AG08396 (cell line): ENCODE data around the gene LRP1.

Experiments
- DNase-seq: peaks from one replicate; pipeline ENCODE4 v3.0.0; 2012; ENCODE audit warnings: low spot score, mixed read lengths

The LRP1 gene

DNA sequence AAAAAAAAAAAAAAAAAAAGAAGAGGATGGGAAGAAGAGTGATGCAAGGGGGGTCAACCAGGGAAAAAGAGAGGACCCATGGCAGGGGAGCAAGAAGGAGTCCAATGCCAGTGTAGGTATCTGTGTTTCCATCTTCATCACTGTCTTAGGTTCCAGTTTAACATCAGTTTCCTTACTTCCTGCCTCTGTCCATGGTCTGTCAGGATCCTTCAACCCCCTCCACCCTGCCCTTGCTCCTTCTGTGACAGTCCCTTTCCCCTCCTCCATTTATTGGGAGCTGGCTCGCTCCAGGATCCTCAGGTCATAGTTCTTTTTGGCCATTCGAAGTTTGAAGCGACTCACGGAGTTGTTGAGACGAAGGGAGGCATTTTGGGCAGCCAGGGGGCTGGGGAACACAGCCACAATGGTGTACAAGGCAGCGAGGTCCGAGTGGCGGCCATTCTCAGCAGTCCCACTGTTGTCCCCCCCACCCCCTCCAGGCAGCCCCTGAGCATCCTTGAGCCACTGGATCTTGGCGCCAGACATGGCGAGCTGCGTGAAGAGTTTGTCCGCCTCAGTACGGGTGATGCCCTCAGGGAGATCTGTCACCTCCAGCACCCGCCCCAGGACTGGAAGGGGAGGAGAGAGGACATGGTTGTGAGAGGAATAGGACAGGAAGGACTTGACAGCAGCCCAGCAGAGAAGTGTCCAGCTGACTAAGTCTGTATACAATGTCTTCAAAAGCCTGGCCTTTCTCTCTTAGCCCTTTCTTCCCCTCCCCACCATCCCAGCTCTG, 126.4 kb downstream of the LRP1 start:
- no peak for DNase-seq

DNA sequence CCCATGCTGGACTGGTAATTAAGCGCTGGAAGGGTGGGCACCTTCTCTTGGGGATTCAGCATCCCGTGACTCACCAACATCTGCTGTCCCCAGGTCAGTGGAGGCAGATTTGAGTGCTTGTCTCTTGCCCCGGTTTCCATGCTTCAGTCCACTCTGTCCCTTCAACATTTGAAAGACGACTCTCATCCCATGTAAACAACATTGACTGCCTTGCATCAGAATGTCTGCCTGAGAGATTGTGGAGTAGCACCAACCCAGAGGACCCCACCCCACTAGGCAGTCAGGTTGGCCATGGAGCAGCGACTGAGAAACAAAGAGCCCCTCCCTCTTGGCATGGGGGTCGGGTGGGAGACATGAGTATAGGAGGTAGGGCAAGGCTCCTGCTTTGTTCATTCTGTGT, 127.6 kb downstream of the LRP1 start:
- DNase-seq, result no peak

DNA sequence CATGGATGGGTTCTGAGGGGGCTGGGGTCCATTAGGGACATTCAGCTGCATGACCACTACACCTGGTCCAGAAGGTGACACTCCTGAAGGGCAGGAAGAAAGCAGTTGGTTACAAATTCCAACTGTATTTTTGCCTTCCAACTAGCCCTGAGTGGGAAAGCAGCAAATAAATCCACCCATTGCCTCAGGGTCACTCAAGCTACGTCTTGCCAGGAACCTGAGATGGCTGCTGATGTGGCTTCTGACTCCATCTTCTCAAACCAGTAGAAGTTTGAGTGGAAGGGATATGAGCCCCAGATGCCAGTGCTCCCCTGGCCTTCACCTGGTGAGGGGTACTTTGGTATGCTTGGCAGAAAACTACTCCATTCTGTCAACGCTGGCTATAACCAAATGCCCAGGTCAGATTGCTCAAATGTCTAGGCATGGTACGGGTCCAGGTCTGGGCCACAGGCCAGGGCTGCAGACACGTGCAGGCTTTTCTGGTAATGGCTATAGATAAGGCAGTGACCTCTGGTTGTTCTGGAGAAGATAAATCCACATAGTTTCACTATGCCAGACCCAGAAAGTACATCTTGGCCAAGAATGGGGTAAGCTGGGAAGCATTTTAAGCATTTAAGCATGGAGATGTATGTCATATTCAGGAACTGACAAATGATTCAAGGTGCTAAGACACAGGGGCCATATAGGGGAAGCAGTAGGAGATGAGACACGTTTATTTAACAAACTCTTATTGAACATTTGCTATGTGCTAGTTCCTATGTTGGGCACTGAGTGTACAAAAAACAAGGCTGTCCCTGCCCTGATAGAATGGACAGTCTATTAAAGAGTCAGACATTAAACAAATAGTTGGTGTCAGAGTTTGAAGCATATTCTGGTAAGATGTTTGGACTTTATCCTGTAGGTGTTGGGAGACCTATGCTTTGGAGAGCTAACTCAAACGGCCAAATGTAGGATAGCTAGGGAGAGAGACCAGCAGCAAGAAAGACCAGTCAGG, 131.0 kb downstream of the LRP1 start:
- no peak for DNase-seq

DNA sequence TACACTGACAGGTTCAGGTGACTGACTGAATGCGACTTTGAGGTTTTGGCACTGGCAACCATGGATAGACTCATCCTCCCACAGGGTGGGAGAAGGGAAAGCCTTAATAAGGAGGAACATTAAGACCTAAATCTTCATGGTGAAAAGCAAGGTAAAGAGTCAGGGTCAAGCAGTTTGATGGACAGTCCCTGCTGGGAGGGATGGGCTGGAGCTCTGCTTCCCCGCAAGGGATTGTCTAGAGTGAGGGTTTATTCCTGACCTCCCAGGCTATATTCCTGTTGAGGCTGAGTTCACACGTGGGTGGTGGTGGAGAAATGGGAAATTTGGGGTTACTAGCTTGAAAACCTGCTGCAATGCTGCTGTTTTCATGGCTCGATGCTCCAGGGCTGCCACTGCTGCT, 132.1 kb downstream of the LRP1 start:
- DNase-seq, result no peak

DNA sequence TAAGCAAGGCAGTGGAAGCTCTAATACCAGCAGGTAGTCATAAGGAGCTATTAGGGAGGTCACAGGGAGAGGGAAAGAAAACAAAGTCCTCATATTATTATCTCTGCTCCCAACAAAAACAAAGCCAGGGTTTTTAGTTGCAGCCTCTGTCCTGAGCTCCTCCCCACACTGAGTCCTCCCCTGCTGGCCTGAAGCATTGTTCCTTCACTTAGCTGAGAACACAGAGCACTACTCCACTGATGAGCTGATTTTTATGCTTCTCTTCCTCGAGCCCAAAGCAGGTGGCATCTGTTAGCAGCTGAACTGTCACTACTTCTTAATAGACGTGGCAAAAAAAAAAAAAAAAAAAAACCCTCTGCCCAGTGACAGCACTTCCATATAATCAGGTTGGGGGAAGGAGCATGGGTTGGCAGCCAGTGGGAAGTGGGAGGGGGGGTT, 133.2 kb downstream of the LRP1 start:
- no peak for DNase-seq

DNA sequence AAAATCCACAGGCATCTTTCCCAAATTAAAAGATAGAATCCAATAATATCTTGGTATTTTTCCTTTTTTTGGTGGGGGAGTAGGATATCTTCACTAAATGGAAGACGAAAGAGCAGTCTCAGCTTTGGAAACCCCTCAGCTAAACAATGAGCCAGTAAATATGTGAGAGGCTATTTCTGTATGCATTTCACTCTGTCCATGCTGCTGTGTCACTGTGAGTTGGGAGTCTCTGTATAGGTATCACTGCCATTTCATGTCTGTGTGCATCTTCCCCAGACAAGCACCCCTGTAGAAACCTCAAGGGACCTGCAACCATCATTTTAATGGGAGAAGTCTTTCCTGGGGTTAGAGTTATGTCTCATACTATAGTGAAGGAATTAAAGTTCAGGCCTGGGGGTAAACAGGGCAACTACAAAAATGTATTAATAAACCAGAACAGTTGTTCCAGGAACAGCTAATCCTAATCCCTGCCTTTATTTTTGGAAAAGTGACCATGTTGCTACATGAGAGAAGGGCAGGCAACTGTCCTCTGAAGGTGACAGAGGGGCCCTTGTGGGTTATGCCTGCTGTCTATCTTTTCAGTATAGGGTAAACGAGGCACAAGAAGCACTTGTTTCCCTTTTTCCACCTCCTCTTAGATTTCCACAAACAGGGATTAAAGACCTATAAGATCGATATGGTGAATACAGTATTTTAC, 134.0 kb downstream of the LRP1 start:
- DNase-seq, result no peak
